Activated T-cell treated with anti-CD3 and anti-CD28 coated beads for 1 hour (primary cell): Measurements from ENCODE around the gene ARMC2.
A peak's percentile ranks its signal among the peaks of the same experiment; 100 is the strongest.
"Not testable (repeated sequence)": the region's sequence is repeated elsewhere in the genome, so short reads cannot be mapped to it uniquely, and the experiment has no call there.

Experiments
- DNase-seq: peaks from one replicate; pipeline ENCODE4 v3.0.0-alpha.2; 2020; ENCODE audit warnings: low read depth

ARMC2 gene

DNA sequence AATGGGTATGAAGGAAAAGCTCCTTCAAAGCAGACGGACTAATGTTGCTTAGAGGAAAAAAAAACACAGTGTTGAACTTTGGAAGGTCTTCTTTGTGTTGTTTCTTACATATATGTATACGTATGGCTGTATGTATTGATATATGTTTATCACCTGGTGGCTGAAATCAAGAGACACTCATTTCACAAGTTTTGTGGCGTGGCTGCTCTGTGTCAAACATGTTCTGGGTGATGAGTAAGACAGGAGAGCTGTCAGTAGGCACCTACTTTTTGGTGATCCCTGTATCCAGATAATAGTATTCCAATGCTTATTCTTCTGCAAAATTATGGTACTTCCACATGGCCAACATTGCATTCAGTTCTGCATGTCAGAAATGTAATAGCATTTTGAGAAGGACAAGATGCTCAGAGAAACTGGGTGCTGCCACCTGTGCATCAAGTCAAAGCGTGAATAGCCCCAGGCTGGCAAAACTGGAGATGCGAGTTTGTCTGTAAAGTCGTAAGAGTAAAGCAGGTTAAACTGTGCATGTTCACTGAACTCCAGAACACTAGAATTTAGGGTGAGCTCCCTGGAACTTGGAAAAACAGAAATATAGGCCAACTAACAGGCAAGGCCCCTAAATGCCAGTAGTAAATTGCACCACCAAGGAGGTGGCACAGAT is 67.9 kb downstream of the ARMC2 start:
- DNase-seq: no peak

DNA sequence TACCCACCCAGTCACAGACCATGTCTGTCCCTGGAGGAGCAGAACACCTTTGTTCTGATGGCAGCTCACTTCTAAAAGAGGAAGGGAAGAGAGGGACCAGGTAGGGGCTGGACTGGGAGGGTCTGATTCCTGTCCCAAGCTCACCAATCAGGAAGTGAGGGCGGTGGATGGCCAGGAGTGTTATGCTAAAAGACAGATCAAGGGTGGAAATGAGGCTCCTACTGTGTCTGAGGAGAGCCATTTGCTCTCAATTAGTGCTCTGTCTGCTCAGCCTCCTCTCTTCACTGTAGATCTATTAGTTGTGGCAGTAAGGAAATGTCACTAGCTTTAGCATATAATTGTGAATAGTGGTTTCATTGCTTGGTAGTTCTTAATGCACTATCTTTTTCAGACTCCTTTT is 72.5 kb downstream of the ARMC2 start:
- DNase-seq: no peak

GRCh38 chr6:108921547-108922361 is 73.5 kb downstream of the ARMC2 start:
- DNase-seq: no peak

DNA sequence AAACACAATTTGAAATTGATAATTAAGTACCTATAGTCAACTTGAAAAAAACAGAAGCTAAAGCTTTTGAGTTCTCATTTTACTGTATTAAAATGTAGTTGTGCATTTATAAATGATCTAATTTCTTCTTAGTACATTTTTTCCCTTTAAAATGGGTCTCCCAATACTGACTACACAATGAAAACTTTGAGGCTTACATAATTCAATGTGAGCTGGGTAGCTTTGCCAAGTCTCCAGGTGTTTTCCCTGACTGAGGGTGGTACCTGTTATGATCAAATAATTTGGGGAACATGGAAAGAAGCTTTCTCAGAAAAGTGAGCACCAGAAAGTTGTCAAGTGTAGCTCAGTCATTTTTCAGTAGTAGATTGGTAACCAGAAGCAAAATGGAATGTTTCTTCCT is 74.3 kb downstream of the ARMC2 start:
- no peak for DNase-seq

DNA sequence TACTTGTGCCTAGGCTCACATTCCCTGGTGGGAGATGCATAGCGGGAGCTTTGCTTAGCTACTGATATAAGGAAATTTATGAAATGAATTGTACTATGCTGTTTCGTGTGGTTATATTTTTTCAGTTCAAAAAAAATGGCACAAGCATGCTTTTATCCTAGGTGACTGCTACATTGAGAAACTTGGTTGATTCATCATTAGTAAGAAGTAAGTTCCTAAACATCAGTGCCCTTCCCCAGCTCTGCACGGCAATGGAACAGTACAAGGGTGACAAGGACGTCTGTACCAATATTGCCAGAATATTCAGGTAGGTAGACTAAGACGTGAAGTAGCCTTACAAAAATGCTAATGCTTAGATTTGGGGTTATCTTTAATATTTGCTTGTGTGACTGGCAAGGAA is 79.7 kb downstream of the ARMC2 start:
- DNase-seq: no peak

- DNase-seq: no peak
These were observed 80.4 kb downstream of the ARMC2 start for GRCh38 chr6:108928650-108929049.

DNA sequence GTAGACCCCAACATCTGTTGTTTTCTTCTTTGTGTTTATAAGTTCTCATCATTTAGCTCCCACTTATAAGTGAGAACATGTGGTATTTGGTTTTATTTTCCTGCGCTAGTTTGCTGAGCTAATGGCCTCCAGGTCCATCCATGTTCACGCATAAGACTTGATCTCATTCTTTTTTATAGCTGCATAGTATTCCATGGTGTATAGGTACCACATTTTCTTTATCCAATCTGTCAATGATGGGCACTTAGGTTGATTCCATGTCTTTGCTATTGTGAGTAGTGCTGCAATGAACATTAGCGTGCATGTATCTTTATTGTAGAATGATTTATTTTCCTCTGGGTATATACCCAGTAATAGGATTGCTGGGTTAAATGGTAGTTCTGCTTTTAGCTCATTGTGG is 82.9 kb downstream of the ARMC2 start:
- not testable (repeated sequence) for DNase-seq

- no peak for DNase-seq
These were observed 88.9 kb downstream of the ARMC2 start for GRCh38 chr6:108937170-108937569.

DNA sequence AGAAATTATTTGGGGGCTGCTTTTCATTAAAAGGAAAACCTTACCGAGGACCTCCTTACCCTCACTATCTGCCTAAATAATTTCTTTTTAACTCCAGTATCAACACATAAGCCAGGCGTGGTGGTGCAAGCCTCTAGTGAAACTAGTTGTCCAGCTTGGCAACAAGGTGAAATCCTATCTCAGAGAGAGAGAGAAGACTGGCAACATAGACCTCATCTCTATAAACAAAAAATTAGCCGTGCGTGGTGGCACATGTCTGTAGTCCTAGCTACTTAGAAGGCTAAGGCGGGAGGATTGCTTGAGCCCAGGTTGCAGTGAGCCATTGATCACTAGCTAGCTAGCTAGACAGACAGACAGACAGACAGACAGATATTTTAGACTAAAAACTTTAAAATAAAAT is 92.5 kb downstream of the ARMC2 start:
- DNase-seq: no peak

DNA sequence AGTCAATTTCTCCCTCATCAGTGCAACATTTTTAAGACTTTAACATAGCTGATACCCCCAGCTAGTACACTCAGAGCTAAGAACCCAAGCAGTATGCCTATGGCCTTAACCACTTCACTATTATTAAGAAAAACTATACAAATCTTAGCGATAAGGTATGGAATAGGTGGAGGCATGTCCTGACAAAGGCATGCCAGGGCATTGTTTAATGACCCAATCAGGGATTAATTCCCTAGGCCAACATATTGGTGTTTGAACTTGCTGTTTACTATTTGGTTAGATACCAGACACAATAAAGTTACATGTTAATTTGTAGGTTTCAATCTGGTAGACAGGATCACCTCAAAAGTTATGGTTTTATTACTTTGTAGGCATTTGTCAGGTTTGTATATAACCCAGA is 93.1 kb downstream of the ARMC2 start:
- no peak for DNase-seq

DNA sequence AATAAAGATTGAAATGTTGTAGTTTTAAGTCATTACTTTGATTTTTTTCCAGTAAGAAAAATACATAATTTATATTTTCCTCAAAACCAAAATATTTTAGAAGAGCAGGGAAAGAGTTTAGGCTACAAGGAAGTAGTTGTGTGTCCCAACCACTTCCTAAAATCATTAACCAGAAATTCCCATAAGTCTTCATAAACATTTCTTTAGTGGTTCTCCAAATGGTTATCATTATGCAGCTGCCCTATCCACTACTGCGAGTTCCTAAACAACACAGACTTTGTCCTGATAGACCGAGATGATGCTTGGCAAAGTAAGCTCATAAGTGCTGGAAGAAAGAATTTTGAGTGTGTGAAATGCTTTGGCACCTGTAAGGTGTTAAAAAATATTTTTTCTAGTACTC is 93.6 kb downstream of the ARMC2 start:
- DNase-seq: no peak

DNA sequence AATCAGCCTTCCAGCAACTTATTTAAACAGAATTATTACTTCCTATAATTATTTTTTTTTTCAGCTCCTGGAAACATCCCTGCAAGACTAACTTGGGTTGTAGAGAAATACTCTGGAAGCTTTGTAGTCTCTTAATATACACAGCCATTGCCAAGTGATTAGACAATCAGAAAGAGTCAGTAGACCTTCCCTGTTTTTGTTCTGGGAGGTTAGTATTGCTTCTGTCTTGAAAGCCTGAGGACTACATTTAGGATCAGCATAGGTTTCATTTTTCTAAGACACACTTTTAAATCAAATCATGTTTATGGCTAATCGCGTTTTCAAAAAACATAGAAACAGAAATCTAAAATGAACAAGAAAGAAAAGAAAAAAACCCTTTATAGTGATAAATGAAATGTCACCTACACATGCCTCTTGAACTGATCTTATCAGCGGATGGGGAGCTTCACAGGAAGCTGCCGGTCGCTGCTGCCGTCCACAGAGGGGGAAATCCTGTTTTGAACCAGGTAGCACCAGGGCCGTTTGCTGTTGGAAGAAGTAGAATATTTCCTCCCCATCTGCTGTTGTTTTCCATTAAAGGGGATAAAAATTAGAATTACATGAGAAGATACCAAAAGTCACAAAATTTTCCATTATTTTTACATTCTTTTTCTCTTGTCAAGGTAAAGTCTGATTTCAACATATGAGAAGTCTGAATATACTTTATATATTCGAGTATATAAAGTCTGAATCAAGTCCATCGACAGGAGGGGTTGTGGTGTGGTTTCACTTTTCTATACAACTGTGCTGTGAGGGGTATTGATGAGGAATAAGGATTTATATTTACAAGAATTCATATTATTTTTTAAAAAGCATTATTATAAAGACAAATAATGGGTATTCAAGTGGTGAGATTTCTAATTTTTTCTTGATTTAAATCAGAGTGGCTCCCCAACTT is 94.6 kb downstream of the ARMC2 start:
- DNase-seq: peak; percentile 45

DNA sequence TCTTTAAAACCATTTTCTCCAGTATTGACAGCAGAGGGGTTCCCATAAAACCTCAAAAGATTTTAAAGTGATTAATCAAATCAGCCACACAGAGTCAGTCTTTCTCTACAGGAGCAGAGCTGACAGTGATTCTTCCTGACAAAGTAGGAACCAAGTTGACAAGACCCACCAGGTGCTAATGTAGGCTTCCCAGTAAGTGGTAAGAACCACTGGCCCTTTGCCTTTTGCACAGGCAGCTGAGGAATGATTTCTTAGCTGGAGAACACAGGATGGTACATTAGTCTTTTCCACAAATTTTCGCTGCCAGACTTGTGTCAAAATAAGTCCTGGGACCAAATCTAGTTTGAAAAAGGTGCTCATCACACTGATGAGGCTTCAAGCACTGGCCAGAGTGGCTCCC is 95.8 kb downstream of the ARMC2 start:
- no peak for DNase-seq

- DNase-seq: no peak
These were observed 96.8 kb downstream of the ARMC2 start for GRCh38 chr6:108944707-108945680.

GRCh38 chr6:108945681-108946159 is 97.5 kb downstream of the ARMC2 start:
- no peak for DNase-seq

GRCh38 chr6:108946695-108947094 is 98.5 kb downstream of the ARMC2 start:
- no peak for DNase-seq

- no peak for DNase-seq
These were observed 99.1 kb downstream of the ARMC2 start for GRCh38 chr6:108947114-108947854.

DNA sequence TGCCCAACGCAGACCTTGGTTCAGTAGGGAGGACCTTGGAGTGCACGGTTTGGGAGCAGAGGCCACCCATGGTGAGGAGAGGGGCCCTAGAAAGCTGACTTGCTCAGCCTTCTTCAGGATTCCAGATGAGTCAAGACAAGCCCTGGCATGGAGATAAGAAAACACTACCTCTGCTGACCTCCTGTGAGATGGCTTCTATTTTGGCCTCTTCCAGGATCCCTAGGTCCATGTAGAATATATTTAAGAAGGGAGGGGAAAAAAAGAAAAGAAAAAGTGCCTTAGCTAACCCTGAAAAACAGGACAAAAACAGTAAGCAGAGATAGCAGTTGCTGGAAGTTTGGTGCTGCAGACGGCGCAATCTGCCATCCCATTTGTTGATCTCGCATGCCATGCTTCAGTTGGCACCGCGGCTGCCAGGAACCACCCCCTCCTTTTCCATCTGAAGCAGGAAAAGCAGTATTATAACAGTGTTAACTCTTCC is 100.0 kb downstream of the ARMC2 start:
- DNase-seq: no peak

DNA sequence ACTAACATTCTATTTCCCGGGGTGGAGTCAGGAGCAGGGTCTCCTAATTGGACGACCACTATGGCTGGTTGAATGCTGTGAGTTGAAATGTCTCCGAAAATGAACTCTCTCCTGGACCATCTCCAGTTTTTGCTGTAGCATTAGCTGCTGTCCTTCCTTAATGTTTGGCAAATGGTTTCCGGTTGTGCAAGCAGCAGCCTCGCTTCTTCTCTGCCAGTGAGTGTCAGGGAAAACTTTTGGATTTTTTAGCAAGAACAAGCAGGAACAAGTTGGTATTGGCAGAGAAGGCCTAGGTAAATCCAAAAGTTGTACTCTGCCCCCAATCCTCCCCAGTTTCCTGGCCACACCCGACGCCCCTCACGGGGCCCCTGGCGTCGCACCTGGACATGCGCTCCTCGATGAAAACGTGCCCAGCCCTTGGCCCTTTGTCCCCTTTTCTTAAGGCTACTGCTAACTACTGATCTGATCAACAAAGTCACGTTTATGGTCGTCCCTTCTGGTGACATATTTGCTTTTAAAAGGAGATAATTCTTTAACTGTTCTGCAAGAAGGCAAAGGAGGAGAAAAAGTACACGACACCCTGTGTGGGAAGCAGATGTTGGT is 103.2 kb downstream of the ARMC2 start:
- no peak for DNase-seq
